Measurements from ENCODE around the gene SELENOH.

The SELENOH gene

DNA sequence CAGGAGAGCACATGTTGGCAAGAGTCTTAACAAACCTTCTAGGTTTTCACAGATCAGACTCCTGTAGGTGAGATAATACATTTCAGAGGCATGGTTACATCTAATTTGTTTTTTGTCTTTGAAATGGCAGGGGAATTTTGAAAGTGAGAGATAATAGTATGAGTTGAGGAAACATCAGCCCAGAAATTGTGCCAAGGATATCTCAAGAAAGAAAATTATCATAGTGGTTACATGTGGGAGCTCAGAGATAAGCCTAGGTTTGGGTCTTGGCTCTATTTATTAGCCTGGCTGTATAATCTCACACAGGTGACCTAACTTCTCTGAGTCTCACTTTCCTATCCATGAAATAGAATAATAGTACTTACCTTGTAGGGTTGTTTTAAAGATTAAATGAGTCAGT is 9.9 kb downstream of the SELENOH start:
- no peak for DNase-seq

GRCh38 chr11:57751676-57752253 is 10.5 kb downstream of the SELENOH start, which contains the start of gene BTBD18:
TSS of gene BTBD18 (minus strand) at chr11:57751819. CDS start at chr11:57751188, 631 bp downstream.
- no peak for DNase-seq

DNA sequence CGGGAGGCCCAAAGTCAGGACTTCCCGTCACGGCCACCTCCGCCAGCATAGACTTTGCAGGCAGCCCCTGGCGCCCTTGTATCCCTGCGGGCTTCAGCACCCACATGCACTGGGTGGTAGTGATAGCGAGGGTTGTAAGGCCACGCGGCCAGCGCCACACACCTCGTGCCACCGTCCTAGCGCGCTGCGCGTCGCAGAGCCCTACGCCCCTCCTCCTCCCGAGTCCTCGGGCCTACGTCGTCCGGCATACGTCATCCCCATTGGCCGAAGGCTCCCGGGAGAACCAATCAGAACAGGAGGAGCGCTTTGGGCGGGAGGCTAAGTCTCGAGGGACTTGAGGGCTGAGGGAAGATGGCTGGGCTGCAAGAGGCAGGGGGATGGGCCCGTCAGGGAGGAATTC is 11.7 kb downstream of the SELENOH start:
- no peak for DNase-seq

- no peak for DNase-seq
Measured at GRCh38 chr11:57758174-57758573, 16.9 kb downstream of the SELENOH start.

DNA sequence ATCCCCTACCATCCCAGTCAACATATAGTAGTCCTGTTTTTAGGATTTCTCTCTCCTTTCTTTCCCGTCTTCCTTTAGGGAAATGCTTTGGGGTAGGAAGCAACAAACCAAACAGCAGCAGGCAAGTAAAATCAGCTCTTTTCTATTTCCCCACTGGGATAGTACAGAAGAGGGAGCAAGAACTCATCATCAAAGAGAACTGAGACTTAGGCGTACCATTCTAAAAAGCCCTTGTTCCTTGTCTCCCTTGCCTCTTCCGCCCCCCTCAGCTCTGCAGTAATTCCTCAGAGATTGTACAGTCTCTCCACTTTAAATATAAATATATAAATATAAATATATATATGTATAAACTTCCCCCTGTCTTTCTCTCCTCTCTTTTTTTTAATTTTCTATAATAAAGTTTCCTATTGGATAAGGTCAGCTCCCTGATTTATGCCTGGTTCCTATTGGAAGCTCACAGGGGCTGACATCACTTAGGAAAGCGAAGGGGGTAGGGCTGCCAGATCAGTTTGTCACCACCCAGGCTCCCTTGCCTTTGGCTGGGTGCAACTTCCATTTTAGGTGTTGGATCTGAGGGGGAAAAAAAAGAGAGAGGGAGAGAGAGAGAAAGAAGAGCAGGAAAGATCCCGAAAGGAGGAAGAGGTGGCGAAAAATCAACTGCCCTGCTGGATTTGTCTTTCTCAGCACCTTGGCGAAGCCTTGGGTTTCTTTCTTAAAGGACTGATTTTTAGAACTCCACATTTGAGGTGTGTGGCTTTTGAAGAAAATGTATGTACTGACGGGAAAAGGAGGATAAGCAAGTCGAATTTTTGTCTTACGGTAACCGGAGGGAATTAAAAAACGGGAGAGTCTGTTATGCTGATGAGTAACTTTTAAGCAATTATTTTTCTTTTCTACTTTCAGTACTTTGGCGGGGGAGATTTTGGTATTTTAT is 20.3 kb downstream of the SELENOH start, which contains the start of gene CTNND1:
TSS of gene CTNND1 (plus strand) at position 502 of the 934 bp plus-strand sequence. CDS start 29,677 bp downstream, outside the sequence.
- no peak for DNase-seq

DNA sequence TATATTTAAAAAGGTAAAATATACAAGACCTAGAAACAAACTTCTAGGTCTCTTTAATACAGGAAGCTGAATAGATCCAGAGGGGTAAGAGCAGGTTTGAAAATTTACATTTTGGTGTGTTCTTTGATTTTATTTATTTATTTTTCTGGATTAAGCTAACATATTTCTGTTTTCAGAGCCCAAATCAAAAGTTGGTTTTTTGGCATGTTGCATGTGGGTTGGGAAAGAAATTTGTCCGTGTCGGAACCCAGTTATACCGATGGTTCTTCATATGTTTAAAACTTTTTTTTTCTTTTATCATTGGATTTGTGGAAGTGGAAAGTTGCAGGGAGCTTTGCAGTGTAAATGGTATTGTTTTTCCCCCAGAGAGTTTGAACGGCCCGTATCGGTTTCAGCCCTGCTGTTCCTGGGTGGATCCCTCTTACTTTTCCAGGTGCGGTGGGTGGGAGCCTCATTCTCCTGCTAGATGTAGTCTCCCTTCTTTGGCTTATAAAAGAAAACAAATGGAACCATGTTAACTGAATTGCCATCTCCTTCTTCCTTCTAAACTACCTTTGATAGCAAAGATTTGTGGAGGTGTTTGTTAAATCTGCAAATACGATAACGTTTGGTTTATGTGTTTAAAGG is 21.1 kb downstream of the SELENOH start:
- no peak for DNase-seq

DNA sequence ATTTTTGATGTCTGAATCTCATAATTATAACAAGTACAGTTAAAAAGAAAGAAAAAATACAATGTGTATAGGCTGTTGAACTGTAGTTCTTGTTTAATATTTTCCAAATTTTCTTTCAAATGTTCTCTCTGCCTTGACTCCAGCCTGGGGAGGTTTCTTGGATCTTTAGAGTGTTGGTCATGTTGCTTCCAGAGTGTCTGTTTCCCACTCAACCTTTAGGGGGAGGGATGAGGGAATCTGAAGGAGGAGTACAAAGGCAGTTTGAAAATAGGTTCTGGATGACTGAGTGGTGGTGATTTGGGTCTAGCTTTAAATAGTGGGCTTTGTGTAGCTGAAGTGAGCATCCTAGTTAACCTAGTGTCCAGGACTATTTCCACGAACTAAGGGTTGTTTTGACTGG is 22.3 kb downstream of the SELENOH start:
- no peak for DNase-seq

- no peak for DNase-seq
Measured at GRCh38 chr11:57764021-57764420, 22.7 kb downstream of the SELENOH start.

GRCh38 chr11:57764566-57764965 is 23.3 kb downstream of the SELENOH start:
- DNase-seq, result no peak

- no peak for DNase-seq
Measured at GRCh38 chr11:57764972-57765371, 23.7 kb downstream of the SELENOH start.

GRCh38 chr11:57770793-57771192 is 29.5 kb downstream of the SELENOH start:
- DNase-seq, result no peak

DNA sequence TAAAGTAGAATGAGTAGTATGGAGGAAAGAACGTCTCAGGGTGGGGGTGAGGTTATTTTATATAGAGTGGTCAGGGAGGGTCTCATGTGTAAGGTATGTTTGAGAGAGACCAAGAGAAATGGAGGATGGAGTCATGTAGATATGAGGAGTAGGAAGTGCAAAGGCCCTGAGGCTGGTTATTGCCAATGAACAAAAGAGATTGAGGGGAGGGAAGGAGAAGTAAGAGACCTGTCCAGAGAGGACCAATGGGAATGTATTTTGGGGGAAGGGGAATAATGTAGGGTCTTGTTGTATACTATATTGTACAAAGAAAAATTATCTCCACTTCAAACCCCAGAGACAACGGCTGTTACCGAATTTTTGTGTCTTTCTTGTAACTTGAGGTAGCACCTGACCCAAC is 30.1 kb downstream of the SELENOH start:
- DNase-seq, result no peak

DNA sequence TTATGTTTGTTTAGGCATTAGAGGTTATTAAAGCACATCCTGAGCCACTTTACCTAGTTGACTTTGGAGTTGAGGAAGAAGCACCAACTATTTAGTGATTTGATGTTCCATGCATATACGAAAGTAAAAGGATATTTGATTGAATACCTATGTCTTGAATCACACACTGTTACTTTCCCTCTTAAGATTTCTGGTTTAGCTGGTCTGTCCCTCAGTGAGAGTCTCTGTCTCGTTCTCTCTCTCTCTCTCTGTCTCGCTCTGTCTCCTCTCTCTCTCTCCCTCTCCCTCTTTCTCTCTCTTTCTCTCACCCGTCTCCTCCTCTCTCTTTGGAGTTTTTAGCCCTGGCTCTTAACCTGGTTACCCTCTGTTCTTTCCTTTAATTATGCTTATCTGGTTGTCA is 31.3 kb downstream of the SELENOH start:
- no peak for DNase-seq

DNA sequence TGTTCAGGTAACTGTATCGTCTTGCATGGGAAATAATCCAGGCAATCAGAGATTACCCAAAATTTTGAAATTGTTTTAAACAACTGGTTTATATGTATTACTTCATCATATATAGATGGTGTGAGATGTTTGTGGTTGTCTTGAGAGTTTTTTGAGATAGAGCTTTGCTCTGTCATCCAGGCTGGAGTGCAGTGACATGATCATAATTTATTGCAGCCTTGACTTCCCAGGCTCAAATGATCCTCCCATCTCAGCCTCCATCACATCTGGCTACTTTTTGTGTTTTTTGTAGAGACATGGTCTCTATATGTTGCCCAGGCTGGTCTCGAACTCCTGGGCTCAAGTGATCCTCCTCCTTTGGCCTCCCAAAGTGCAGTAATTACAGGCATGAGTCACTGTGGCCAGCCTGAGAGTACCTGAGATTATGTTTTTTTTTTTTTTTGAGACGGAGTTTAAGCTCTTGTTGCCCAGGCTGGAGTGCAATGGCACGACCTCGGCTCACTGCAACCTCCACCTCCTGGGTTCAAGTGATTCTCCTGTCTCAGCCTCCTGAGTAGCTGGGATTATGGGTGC is 31.8 kb downstream of the SELENOH start:
- no peak for DNase-seq

GRCh38 chr11:57775491-57775890 is 34.2 kb downstream of the SELENOH start:
- no peak for DNase-seq

- DNase-seq, result no peak
Measured at GRCh38 chr11:57776031-57776521, 34.8 kb downstream of the SELENOH start.

DNA sequence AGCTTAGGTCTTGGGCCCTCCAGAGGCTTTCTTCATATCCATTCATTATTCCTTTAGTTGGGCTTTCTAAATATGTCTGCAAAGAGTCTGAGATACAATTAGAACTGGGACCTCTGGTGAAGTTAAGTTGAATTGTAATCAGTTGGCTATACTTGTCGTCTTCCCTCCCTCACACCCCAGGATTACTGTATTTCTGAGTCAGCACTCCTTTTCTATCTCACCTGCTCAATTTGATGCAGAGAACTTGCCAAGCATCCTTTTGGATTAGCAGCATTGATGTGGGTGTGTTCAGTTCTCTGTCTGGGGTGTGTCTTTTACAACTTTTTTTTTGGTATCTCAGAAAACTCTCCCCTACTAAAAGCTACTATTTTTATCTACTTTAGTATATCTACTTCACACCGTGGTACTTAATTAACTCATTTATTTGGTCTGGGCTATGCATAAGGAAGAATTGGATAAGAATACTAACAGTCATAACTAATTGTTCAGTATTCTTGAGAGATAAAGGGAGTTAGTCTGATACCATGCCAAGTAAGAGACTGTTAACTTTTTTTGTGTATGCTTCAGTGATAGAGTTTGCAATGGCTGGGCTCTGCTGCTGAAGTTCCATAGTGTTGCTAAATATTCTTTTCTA is 35.4 kb downstream of the SELENOH start:
- no peak for DNase-seq

DNA sequence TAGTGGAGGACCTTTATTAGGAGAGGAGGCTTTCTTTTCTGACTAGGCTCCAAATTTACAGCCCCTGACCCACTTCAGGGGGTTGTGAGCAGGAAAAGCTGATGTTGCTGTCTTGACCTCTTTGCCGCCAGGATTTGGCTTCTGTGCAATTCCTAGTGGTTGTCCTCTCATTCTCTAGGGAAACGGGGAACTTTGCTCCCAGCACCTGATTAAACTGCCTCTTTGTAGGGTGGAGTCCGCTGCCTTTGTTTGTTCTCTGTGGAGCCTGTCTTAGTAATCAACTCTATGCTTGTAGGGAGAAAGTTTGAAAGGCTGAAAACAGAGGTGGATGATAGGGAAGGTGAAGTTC is 36.7 kb downstream of the SELENOH start:
- no peak for DNase-seq

GRCh38 chr11:57778318-57779037 is 37.2 kb downstream of the SELENOH start:
- DNase-seq, result no peak

DNA sequence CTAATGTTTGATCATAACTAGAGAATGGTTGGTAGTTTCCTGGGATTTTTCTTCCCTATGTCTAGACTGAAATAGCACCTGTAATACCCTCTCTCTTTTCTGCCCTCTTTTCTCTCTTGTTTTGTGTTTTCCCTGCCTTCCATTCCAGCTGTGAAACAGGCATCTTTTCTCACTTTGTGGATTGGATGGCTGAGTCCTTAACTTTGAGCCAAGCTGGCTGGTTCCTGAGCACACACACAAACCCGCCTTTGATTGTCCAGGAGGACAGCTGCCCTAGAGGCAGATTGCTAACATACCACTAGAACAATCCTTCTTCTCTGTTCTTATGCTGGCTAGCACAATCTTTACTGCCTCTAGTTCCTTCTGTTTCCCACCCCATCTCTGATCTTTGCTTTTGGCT is 38.0 kb downstream of the SELENOH start:
- DNase-seq, result no peak

- DNase-seq, result no peak
Measured at GRCh38 chr11:57781529-57781943, 40.2 kb downstream of the SELENOH start.

DNA sequence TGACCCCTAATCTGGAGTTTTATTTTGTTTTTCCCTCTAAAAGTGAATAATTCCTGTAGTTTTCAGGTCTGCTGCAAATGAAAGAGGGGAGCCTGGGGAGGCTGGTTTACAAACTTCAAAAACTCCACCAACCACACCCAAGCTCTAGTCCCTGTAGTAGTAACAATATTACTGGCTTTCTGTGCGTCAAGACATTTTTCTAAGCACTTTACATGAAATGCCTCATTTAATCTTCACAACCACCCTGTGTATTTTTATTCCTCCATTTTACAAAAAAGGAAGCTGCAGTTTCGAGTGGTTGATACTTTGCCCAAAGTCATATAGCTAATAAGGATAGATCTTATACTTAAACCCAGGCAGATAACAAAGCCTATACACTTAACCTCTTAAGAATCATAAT is 43.8 kb downstream of the SELENOH start:
- no peak for DNase-seq
